DND-41 (cell line): ENCODE data around the gene ACE.

Experiments
- ATAC-seq: fragments of 200-7000 bp; cut with Tn5 transposase; 3 replicates; pipeline ENCODE4 v1.9.1; 2021; ENCODE audit warnings: low read depth; ENCODE audit not compliant: insufficient read depth
- DNase-seq: peaks from one replicate; pipeline ENCODE4 v3.0.0-alpha.2; 2020
- H2AFZ ChIP-seq: 2 replicates; pipeline ENCODE4 v1.6.0; 2012; ENCODE audit warnings: low read depth, low read length
- H3K27ac ChIP-seq: 2 replicates; pipeline ENCODE4 v1.5.1; 2012; ENCODE audit warnings: low read length, inconsistent platforms
- H3K27me3 ChIP-seq: fragments of 200-600 bp; sonication (generic); 2 replicates; pipeline ENCODE4 v1.6.0; 2012; ENCODE audit warnings: low read length, mild to moderate bottlenecking, inconsistent platforms; ENCODE audit not compliant: insufficient read depth, poor library complexity
- H3K36me3 ChIP-seq: 2 replicates; pipeline ENCODE4 v1.5.1; 2012; ENCODE audit warnings: low read length, inconsistent platforms; ENCODE audit not compliant: insufficient read depth
- H3K4me1 ChIP-seq: 2 replicates; pipeline ENCODE4 v1.5.1; 2012; ENCODE audit warnings: mild to moderate bottlenecking, low read length; ENCODE audit not compliant: insufficient read depth
- H3K4me2 ChIP-seq: 2 replicates; pipeline ENCODE4 v1.6.0; 2012; ENCODE audit warnings: mild to moderate bottlenecking, moderate library complexity, low read length, inconsistent platforms; ENCODE audit not compliant: insufficient read depth
- H3K4me3 ChIP-seq, 2 experiments: fragments of 200-600 bp in 1 of 2; shearing (Covaris generic) in 1 of 2; 2 replicates each; pipeline ENCODE4 v1.5.1; 2012 to 2016; ENCODE audit warnings: inconsistent platforms in 2 of 2, low read length in 2 of 2, mild to moderate bottlenecking in 2 of 2, low read depth in 1 of 2, moderate library complexity in 1 of 2
- H3K79me2 ChIP-seq: 2 replicates; pipeline ENCODE4 v1.6.0; 2012; ENCODE audit warnings: low read length, inconsistent platforms; ENCODE audit not compliant: insufficient read depth
- H3K9ac ChIP-seq: 2 replicates; pipeline ENCODE4 v1.6.0; 2012; ENCODE audit warnings: low read depth, mild to moderate bottlenecking, inconsistent platforms, low read length, moderate library complexity
- H3K9me3 ChIP-seq: 2 replicates; pipeline ENCODE4 v1.5.1; 2012; ENCODE audit warnings: low read length, moderate library complexity, mild to moderate bottlenecking, inconsistent platforms; ENCODE audit not compliant: insufficient read depth, severe bottlenecking
- H4K20me1 ChIP-seq: 2 replicates; pipeline ENCODE4 v1.6.0; 2012; ENCODE audit warnings: low read length; ENCODE audit not compliant: insufficient read depth
- CTCF ChIP-seq: IDR thresholded peaks from 2 replicates; pipeline ENCODE4 v1.5.1; 2012; ENCODE audit warnings: borderline replicate concordance, low read length, moderate library complexity, mild to moderate bottlenecking; ENCODE audit not compliant: poor library complexity, severe bottlenecking; ENCODE audit errors: extremely low read depth
- EZH2 ChIP-seq: IDR thresholded peaks from 3 replicates; pipeline ENCODE4 v1.6.1; 2012; ENCODE audit warnings: borderline replicate concordance, low read depth, mild to moderate bottlenecking, moderate library complexity, low read length, inconsistent platforms; ENCODE audit not compliant: severe bottlenecking

Gene ACE

GRCh38 chr17:63480192-63480784 lies 3.4 kb downstream of the ACE start:
- Histone ChIP-seq H3K4me1 (peaks cover 21% of the 10 kb centered on the region), H3K4me2 (no peak overlapping the region), H2AFZ (no peak overlapping the region), H3K4me3 (no peak overlapping the region), H4K20me1 (peaks cover 21% of the 10 kb centered on the region), H3K79me2 (no peaks in the 10 kb centered on the region), H3K9ac (no peak overlapping the region), H3K27me3 (peaks cover 35% of the 10 kb centered on the region), H3K36me3 (no peaks in the 10 kb centered on the region), H3K27ac (no peak overlapping the region), H3K9me3 (no peaks in the 10 kb centered on the region)
- no peak for ATAC-seq
- TF ChIP-seq EZH2: no peak
- TF ChIP-seq CTCF: no peak
- no peak for DNase-seq

DNA sequence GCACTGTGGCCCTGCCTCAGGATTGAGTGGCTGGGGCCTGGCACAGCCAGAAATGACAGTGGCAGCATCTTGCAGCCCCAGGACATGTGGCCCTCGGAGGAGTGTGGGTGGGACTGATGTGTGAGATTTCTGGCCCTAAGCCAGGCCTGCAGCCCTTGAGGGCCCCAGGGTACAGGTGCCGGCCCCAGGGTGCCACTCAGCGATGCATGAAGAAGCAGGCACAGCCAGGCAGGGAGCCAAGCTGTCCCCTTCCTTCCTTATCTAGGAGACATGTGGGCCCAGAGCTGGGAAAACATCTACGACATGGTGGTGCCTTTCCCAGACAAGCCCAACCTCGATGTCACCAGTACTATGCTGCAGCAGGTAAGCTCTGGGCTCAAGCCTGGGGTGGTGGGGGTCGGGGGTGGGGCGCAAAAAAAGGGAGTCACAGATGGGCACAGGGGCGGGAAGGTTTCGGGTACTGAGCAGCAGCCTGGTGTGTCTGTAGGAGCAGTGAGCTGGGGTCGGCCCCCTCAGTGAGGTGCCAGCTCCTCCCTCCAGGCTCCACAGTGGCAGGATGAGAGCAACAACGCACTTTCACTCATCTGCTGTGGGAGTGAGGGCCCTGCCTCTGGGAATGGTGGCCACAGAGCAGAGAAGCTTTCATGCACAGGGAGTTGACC lies 4.1 kb downstream of the ACE start:
- H3K9ac ChIP-seq: no peak overlapping the region
- no peak overlapping the region for H3K27ac ChIP-seq
- no peaks in the 10 kb centered on the region for H3K79me2 ChIP-seq
- H2AFZ ChIP-seq: no peak overlapping the region
- peaks cover 28% of the 10 kb centered on the region for H3K27me3 ChIP-seq
- H3K9me3 ChIP-seq: no peaks in the 10 kb centered on the region
- H3K4me3 ChIP-seq: no peak overlapping the region
- H4K20me1 ChIP-seq: peaks cover 16% of the 10 kb centered on the region
- DNase-seq: no peak
- H3K4me1 ChIP-seq: peaks cover 21% of the 10 kb centered on the region
- ATAC-seq: no peak
- H3K4me2 ChIP-seq: no peak overlapping the region
- no peaks in the 10 kb centered on the region for H3K36me3 ChIP-seq
- TF ChIP-seq CTCF (no peak), EZH2 (no peak)

DNA sequence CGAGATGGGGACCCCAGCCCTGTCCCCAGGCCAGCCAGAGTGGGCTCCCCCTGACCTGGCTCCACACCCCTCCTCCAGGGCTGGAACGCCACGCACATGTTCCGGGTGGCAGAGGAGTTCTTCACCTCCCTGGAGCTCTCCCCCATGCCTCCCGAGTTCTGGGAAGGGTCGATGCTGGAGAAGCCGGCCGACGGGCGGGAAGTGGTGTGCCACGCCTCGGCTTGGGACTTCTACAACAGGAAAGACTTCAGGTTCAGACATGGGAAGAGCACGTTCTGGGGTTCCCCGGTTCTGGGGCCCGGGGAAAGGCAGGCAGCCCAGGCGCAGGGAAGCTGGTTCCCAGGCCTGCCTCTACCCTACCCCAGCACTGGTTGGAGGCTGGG lies 4.6 kb downstream of the ACE start:
- Histone ChIP-seq H3K27me3 (peaks cover 23% of the 10 kb centered on the region), H3K36me3 (no peaks in the 10 kb centered on the region), H3K4me2 (no peak overlapping the region), H3K4me3 (no peak overlapping the region), H2AFZ (no peak overlapping the region), H3K79me2 (no peaks in the 10 kb centered on the region), H3K9me3 (no peaks in the 10 kb centered on the region), H4K20me1 (peaks cover 16% of the 10 kb centered on the region), H3K4me1 (peaks cover 17% of the 10 kb centered on the region), H3K27ac (no peak overlapping the region), H3K9ac (no peak overlapping the region)
- no peak for DNase-seq
- TF ChIP-seq CTCF (no peak), EZH2 (no peak)
- ATAC-seq: no peak
